Mucosa of stomach (tissue), 1 donor: ENCODE data around the gene KCTD21.

ENCODE experiments used
- H3K27me3 ChIP-seq: one replicate; pipeline ENCODE4 v1.7.0; 2013; ENCODE audit warnings: mild to moderate bottlenecking, low read length; ENCODE audit not compliant: control insufficient read depth, insufficient read depth
- H3K36me3 ChIP-seq: one replicate; pipeline ENCODE4 v1.7.0; 2013; ENCODE audit warnings: low read length; ENCODE audit not compliant: control insufficient read depth, insufficient read depth
- H3K4me1 ChIP-seq: one replicate; pipeline ENCODE4 v1.7.0; 2013; ENCODE audit warnings: mild to moderate bottlenecking, low read length; ENCODE audit not compliant: control insufficient read depth, insufficient read depth
- H3K4me3 ChIP-seq: one replicate; pipeline ENCODE4 v1.7.0; 2013; ENCODE audit warnings: low read length
- H3K9ac ChIP-seq: one replicate; pipeline ENCODE4 v1.7.0; 2013; ENCODE audit warnings: mild to moderate bottlenecking, low read length, moderate library complexity
- H3K9me3 ChIP-seq: one replicate; pipeline ENCODE4 v1.7.0; 2013; ENCODE audit warnings: mild to moderate bottlenecking, low read length, moderate library complexity; ENCODE audit not compliant: control insufficient read depth
- donor health status: Pancreatic carcinoma.

Gene KCTD21

DNA sequence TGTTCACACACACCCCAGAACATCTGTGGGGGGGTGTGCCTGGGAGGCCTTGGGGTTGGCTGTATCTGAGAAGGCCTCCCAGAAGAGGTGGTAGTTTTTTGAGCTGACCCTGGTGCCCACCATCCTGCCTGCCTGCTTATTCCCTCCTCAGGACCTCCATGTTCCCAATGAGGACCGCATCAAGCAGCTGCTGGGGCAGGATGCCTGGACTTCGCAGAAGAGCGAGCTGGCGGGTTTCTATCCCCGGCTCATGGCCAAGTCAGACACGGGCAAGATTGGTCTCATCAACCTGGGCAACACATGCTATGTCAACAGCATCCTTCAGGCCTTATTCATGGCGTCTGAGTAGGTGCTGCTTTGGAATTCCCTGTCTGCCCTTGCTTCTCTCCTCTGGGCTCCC lies 17.3 kb upstream of the KCTD21 start:
- no peaks in the 10 kb centered on the region for H3K27me3 ChIP-seq
- no peaks in the 10 kb centered on the region for H3K4me1 ChIP-seq
- no peaks in the 10 kb centered on the region for H3K36me3 ChIP-seq
- no peak overlapping the region for H3K4me3 ChIP-seq
- no peaks in the 10 kb centered on the region for H3K9me3 ChIP-seq
- no peak overlapping the region for H3K9ac ChIP-seq

GRCh38 chr11:78205256-78205655 lies 16.8 kb upstream of the KCTD21 start:
- H3K27me3 ChIP-seq: no peaks in the 10 kb centered on the region
- H3K9me3 ChIP-seq: no peaks in the 10 kb centered on the region
- no peak overlapping the region for H3K9ac ChIP-seq
- H3K4me3 ChIP-seq: no peak overlapping the region
- no peaks in the 10 kb centered on the region for H3K4me1 ChIP-seq
- H3K36me3 ChIP-seq: no peaks in the 10 kb centered on the region

- Histone ChIP-seq H3K36me3 (no peaks in the 10 kb centered on the region), H3K4me1 (no peaks in the 10 kb centered on the region), H3K4me3 (no peak overlapping the region)
Measured at GRCh38 chr11:78203184-78203583, 14.8 kb upstream of the KCTD21 start.

GRCh38 chr11:78202733-78203167 lies 14.3 kb upstream of the KCTD21 start:
- H3K36me3 ChIP-seq: no peaks in the 10 kb centered on the region
- no peak overlapping the region for H3K9ac ChIP-seq
- no peaks in the 10 kb centered on the region for H3K4me1 ChIP-seq
- no peak overlapping the region for H3K4me3 ChIP-seq
- H3K27me3 ChIP-seq: no peaks in the 10 kb centered on the region
- H3K9me3 ChIP-seq: no peaks in the 10 kb centered on the region

More at GRCh38 chr11:78203184-78203583, 14.8 kb upstream of the KCTD21 start:
- Histone ChIP-seq H3K9ac (no peak overlapping the region), H3K9me3 (no peaks in the 10 kb centered on the region), H3K27me3 (no peaks in the 10 kb centered on the region)

DNA sequence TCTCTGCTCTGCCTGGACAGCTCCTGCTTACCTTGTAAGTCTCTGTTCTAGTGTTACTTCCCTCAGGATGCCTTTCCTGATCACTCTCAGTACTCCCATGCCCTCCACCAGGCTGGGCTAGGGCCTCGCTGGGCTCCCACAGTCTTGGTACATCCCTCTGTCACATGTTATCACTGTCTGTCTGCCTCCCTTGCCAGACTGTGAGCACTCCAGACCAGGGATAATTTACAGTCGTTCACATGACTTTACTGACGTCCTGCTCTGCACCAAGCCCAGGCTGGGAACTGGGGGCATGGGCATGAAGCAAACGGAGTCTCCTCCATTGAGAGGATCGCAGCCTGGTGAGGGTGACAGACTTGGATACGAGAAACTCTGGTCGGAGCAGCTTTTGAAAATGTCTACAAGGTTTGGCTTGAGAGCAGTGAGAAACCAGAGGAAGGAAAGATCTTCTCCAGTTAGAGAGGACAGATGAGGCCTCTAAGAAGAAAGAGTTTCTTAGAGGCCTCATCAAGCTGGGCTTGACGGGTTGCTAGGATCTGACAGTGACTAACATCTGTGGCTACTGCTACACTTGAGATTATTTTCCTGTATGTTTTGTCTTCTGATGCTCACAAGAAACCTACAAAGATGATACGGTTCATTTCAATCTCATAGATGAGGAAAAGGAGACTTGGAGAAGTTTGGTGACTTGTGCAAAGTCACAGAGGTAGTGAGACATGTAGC lies 12.8 kb upstream of the KCTD21 start:
- Histone ChIP-seq H3K27me3 (no peaks in the 10 kb centered on the region), H3K4me1 (no peaks in the 10 kb centered on the region), H3K9me3 (no peaks in the 10 kb centered on the region), H3K36me3 (no peaks in the 10 kb centered on the region), H3K9ac (no peak overlapping the region), H3K4me3 (no peak overlapping the region)

- H3K4me3 ChIP-seq: no peak overlapping the region
- H3K4me1 ChIP-seq: no peaks in the 10 kb centered on the region
- no peaks in the 10 kb centered on the region for H3K36me3 ChIP-seq
- H3K9ac ChIP-seq: no peak overlapping the region
- H3K9me3 ChIP-seq: no peaks in the 10 kb centered on the region
- no peaks in the 10 kb centered on the region for H3K27me3 ChIP-seq
Measured at GRCh38 chr11:78200553-78200952, 12.1 kb upstream of the KCTD21 start.

DNA sequence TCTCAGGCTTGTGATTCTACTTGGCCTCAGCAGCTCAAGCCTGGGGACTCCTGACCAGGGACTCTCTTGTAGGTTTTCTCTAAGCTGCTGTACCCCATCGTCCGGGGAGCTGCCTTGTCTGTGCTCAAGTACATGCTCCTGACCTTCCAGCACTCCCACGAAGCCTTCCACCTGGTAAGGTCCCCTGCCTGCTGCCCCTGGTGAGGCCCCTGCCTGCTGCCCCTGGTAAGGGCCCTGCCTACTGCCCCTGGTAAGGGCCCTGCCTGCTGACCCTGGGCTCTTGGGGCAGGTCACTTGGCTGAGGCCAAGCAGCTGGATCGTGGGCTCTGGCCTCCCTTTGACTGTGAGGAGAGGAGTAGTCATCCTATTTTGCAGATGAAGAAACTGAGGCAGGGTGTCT lies 11.6 kb upstream of the KCTD21 start:
- Histone ChIP-seq H3K9ac (no peak overlapping the region), H3K9me3 (no peaks in the 10 kb centered on the region), H3K4me1 (no peaks in the 10 kb centered on the region), H3K4me3 (no peak overlapping the region), H3K27me3 (no peaks in the 10 kb centered on the region), H3K36me3 (no peaks in the 10 kb centered on the region)

DNA sequence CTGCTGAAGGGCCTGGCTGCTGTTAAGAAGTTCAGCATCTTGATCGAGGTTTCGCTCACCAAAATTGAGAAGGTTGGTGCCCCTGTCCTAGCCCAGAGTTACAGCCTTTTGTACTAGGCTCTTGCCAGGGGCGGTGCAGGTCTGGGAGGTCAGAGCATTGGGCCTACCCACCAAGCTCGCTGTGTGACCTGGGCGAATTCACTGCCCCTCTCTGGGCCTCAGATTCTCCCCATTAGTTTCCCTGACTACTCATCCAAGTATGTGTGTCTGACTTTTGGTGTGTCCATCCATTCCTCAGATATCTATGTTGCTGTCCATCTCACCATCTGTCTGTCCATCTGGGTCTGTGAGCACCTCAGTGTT lies 11.2 kb upstream of the KCTD21 start:
- Histone ChIP-seq H3K9ac (no peak overlapping the region), H3K36me3 (no peaks in the 10 kb centered on the region), H3K9me3 (no peaks in the 10 kb centered on the region), H3K4me1 (no peaks in the 10 kb centered on the region), H3K4me3 (no peak overlapping the region), H3K27me3 (no peaks in the 10 kb centered on the region)

GRCh38 chr11:78199015-78199652 lies 10.7 kb upstream of the KCTD21 start:
- H3K4me3 ChIP-seq: no peak overlapping the region
- no peaks in the 10 kb centered on the region for H3K4me1 ChIP-seq
- H3K36me3 ChIP-seq: no peaks in the 10 kb centered on the region
- H3K27me3 ChIP-seq: no peaks in the 10 kb centered on the region
- H3K9ac ChIP-seq: no peak overlapping the region
- H3K9me3 ChIP-seq: no peaks in the 10 kb centered on the region

DNA sequence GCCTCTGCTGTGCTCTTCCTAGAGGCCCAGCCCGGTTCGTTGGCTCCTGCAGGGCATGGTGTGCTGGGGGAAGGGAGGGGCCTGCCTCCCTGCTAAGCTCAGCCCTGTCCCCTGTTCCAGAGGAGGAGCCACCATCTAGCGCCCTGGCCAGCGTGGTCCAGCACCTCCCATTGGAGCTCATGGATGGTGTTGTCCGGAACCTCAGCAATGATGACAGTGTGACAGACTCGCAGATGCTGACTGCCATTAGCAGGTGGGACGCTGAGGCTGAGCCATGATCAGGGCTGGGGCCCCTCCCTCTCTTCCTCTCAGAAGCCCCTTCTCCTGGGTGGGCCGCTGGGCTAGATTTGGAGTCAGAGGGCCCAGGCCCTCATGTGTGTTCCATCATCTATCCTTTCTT lies 9.4 kb upstream of the KCTD21 start:
- H3K27me3 ChIP-seq: no peaks in the 10 kb centered on the region
- H3K4me1 ChIP-seq: no peaks in the 10 kb centered on the region
- H3K36me3 ChIP-seq: no peaks in the 10 kb centered on the region
- H3K4me3 ChIP-seq: no peak overlapping the region
- H3K9ac ChIP-seq: no peak overlapping the region
- H3K9me3 ChIP-seq: no peaks in the 10 kb centered on the region

- H3K9ac ChIP-seq: no peak overlapping the region
- no peaks in the 10 kb centered on the region for H3K4me1 ChIP-seq
- no peak overlapping the region for H3K4me3 ChIP-seq
- H3K27me3 ChIP-seq: no peaks in the 10 kb centered on the region
- H3K36me3 ChIP-seq: no peaks in the 10 kb centered on the region
- H3K9me3 ChIP-seq: no peaks in the 10 kb centered on the region
Measured at GRCh38 chr11:78196661-78197091, 8.2 kb upstream of the KCTD21 start.

- Histone ChIP-seq H3K9me3 (no peaks in the 10 kb centered on the region), H3K9ac (no peak overlapping the region), H3K4me1 (no peaks in the 10 kb centered on the region), H3K36me3 (no peaks in the 10 kb centered on the region), H3K27me3 (no peaks in the 10 kb centered on the region), H3K4me3 (no peak overlapping the region)
Measured at GRCh38 chr11:78195917-78196560, 7.6 kb upstream of the KCTD21 start.
